ENCODE data around the gene SF3A1.
"Not testable (repeated sequence)": the region's sequence is repeated elsewhere in the genome, so short reads cannot be mapped to it uniquely, and the experiment has no call there.

SF3A1 gene

DNA sequence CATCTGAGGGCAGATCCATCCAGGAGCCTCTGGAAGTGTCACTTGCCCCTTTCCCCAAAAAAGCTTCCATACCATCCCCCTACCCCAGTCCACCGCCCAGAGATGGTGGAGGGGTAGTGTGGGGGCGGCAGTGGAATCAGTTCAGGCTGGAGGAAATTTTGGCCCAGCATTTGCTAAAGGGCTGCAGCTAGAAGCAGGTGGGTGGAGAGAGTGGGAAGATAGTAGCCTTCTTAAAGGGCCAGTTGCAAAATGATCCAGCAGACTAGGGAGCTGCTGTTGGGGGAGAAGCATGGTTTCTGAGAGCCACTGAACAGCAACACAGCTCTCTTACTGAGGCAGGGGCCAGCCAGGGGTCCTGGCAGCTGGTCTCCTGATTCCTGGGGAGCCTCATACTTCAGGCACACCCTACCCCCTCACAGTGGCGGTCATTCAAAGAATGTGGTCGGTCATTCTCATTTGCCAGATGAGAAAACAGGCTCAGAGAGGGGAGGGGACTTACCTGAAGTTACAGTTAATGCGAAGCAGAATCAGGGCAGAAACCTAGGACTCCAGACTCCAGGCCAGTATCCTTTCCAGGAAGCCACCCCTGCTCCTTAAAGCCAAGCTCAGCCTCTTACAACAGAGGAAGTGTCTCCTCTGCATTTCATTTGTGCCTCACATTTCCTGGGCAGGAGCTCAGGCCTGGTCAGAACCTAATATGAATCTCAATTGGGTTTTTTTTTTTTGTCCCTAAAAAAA lies 45.5 kb upstream of the SF3A1 start:
- Histone ChIP-seq H3K4me3 (ENCODE audit: low read depth in 1 of 2, low read length in 1 of 2) (no peak overlapping the region), H3K36me3 (no peaks in the 10 kb centered on the region), H3K9me3 (no peaks in the 10 kb centered on the region), H3K4me1 (ENCODE audit: control insufficient read depth in 1 of 2, insufficient read depth in 1 of 2, low read depth in 1 of 2, low read length in 1 of 2) (peaks cover 0 to under 1% of the 10 kb centered on the region in 2 experiments), H3K27me3 (peaks cover 34% of the 10 kb centered on the region), H3K27ac (no peak overlapping the region)
- TF ChIP-seq CTCF (IDR thresholded peaks at IDR 0.05), result no peak

DNA sequence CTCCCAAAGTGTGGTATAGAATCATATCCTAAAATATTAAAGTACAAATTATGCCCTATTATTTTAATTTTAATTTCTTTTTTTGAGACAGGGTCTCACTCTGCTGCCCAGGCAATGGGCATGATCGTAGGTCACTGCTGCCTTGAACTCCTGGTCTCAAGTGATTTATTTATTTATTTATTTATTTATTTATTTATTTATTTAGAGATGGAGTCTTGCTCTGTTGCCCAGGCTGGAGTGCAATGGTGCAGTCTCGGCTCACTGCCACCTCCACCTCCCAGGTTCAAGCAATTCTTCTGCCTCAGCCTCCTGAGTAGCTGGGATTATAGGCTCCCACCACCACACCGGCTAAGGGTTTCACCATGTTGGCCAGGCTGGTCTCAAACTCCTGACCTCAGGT lies 44.3 kb upstream of the SF3A1 start:
- H3K4me1 ChIP-seq (ENCODE audit: control insufficient read depth in 1 of 2, insufficient read depth in 1 of 2, low read depth in 1 of 2, low read length in 1 of 2), result not testable (repeated sequence)
- H3K27me3 ChIP-seq, result peaks cover 46% of the 10 kb centered on the region

DNA sequence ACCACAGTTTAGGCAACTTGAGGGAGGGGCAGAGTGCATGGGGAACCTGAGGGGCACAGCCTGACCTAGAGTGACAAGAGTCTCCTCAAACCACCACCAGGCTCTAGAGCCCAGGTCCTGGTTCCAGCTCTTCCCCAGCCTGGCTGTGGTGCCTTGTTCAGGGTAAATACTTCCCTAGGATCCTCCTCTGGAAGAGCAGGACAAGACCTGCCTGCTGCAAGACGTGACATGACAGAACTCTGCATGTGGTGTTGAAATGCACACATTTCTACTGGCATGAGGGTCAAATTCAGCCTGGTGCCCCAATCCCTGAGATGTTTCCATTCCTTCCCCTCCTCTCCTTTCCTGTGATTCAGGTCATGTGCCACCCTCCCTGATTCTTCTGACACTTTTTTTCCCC lies 43.5 kb upstream of the SF3A1 start:
- TF ChIP-seq CTCF (IDR thresholded peaks at IDR 0.05), result no peak
- Histone ChIP-seq H3K4me1 (ENCODE audit: control insufficient read depth in 1 of 2, insufficient read depth in 1 of 2, low read depth in 1 of 2, low read length in 1 of 2) (peaks cover 3 to 8% of the 10 kb centered on the region in 2 experiments), H3K36me3 (no peaks in the 10 kb centered on the region), H3K9me3 (no peaks in the 10 kb centered on the region), H3K27me3 (peaks cover 55% of the 10 kb centered on the region), H3K27ac (no peak overlapping the region), H3K4me3 (ENCODE audit: low read depth in 1 of 2, low read length in 1 of 2) (no peak overlapping the region)

More for the DNA sequence above, 44.3 kb upstream of the SF3A1 start:
- H3K36me3 ChIP-seq; H3K4me3 ChIP-seq (ENCODE audit: low read depth in 1 of 2, low read length in 1 of 2); H3K9me3 ChIP-seq; H3K27ac ChIP-seq: not testable (repeated sequence)

DNA sequence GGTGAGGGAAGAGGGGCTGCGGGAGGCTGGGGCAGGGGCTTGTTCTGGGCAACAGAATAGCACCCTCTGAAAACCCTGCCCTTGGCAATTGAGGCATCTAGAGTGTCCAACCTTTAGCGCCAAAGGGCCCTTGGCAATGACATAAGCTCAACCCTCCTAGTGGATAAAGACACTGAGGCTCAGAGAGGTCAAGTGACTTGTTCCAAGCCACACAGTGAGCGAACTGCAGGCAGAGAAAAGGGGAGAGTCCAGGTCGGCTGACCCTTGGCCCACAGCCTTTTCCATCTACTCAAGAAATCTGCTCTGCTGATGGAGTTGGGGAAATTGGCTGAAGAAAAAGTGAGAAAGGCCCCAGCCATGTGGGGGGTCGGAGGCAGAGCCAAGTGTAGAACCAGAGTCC lies 43.0 kb upstream of the SF3A1 start:
- no peak overlapping the region for H3K27ac ChIP-seq

DNA sequence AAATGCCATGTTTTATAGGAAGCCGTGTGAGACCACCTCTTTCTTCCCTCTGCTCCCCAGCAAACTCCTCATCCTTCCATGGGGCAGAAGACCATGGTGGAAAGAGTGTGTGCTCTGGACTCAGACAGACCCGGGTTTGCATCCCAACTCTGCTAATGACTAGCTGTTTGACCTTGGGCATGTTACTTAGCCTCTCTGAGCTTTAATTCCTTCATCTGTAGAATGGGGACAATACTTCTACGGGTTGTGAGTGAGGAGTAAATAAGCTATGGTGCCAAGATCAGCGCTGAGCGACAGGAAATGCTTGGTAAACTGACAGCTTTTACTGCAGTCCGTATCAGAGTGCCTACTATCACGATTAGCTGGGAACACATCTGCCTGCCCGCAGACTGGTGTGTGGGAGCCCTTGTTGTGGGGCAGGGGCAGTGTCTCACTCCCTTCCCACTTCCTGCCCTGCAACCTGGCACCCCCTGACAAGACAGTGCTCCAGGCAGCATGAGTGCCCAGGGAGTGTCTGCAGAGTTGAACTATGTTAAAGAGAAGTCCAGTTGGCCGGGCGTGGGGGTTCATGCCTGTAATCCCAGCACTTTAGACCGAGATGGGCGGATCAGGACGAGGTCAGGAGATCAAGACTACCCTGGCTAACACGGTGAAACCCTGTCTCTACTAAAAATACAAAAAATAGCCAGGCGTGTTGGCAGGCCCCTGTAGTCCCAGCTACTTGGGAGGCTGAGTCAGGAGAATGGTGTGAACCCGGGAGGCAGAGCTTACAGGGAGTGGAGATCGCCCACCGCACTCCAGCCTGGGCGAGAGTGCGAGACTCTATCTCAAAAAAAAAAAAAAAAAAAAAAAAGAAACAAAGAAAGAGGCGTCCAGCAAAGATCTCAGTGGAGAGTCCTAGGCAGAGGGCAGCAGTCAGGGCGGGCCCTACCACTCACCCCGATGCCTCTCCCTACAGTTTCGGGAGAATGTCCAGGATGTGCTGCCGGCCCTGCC lies 42.3 kb upstream of the SF3A1 start:
- peaks cover 3 to 8% of the 10 kb centered on the region in 2 experiments for H3K4me1 ChIP-seq (ENCODE audit: control insufficient read depth in 1 of 2, insufficient read depth in 1 of 2, low read depth in 1 of 2, low read length in 1 of 2)
- no peak overlapping the region for H3K27ac ChIP-seq
- H3K4me3 ChIP-seq (ENCODE audit: low read depth in 1 of 2, low read length in 1 of 2), result no peak overlapping the region
- H3K27me3 ChIP-seq, result peaks cover 60% of the 10 kb centered on the region
- no peaks in the 10 kb centered on the region for H3K9me3 ChIP-seq
- no peaks in the 10 kb centered on the region for H3K36me3 ChIP-seq
- TF ChIP-seq CTCF (IDR thresholded peaks at IDR 0.05), result no peak

More for the DNA sequence above, 43.0 kb upstream of the SF3A1 start:
- H3K36me3 ChIP-seq, result no peaks in the 10 kb centered on the region
- no peaks in the 10 kb centered on the region for H3K9me3 ChIP-seq
- no peak overlapping the region for H3K4me3 ChIP-seq (ENCODE audit: low read depth in 1 of 2, low read length in 1 of 2)
- TF ChIP-seq CTCF (IDR thresholded peaks at IDR 0.05), result no peak
- peaks cover 59% of the 10 kb centered on the region for H3K27me3 ChIP-seq
- peaks cover 3 to 8% of the 10 kb centered on the region in 2 experiments for H3K4me1 ChIP-seq (ENCODE audit: control insufficient read depth in 1 of 2, insufficient read depth in 1 of 2, low read depth in 1 of 2, low read length in 1 of 2)
